Neutrophil (primary cell): ENCODE measurements around the gene CNTNAP2.

Experiments used
- H3K27ac ChIP-seq: fragments of 200-600 bp; sonication (generic); 2 replicates; pipeline ENCODE4 v1.5.1; 2016; ENCODE audit warnings: mild to moderate bottlenecking, moderate library complexity
- H3K27me3 ChIP-seq: fragments of 200-600 bp; sonication (generic); 2 replicates; pipeline ENCODE4 v1.6.0; 2016; ENCODE audit warnings: mild to moderate bottlenecking
- H3K36me3 ChIP-seq: fragments of 200-600 bp; sonication (generic); 2 replicates; pipeline ENCODE4 v1.5.1; 2017
- H3K4me1 ChIP-seq, 2 experiments: fragments of 200-600 bp in 1 of 2; sonication (generic) in 1 of 2; 1 replicate in 1 of 2; 2 replicates in 1 of 2; pipeline versions ENCODE4 v1.5.1 to v1.6.1; 2013 to 2016; ENCODE audit warnings: low read depth in 1 of 2, low read length in 1 of 2, mild to moderate bottlenecking in 1 of 2, moderate library complexity in 1 of 2; ENCODE audit not compliant: control insufficient read depth in 1 of 2, insufficient read depth in 1 of 2
- H3K4me3 ChIP-seq, 2 experiments: fragments of 200-600 bp in 1 of 2; sonication (generic) in 1 of 2; 1 replicate in 1 of 2; 2 replicates in 1 of 2; pipeline ENCODE4 v1.5.1; 2013 to 2016; ENCODE audit warnings: low read depth in 1 of 2, low read length in 1 of 2, mild to moderate bottlenecking in 1 of 2, moderate library complexity in 1 of 2
- H3K9me3 ChIP-seq: fragments of 200-600 bp; sonication (generic); 2 replicates; pipeline ENCODE4 v1.5.1; 2016
- CTCF ChIP-seq: fragments of 200-600 bp; sonication (generic); IDR thresholded peaks from 2 replicates; pipeline ENCODE4 v1.5.1; 2016; ENCODE audit warnings: antibody characterized with exemption

Gene CNTNAP2

GRCh38 chr7:146736446-146737190, 620.0 kb downstream of the CNTNAP2 start:
- TF ChIP-seq CTCF = no peak
- Histone ChIP-seq H3K4me3 (no peak overlapping the region), H3K9me3 (peaks cover 10% of the 10 kb centered on the region), H3K36me3 (no peaks in the 10 kb centered on the region), H3K4me1 (no peaks in the 10 kb centered on the region), H3K27me3 (no peaks in the 10 kb centered on the region), H3K27ac (no peak overlapping the region)

- Histone ChIP-seq H3K27me3 (no peaks in the 10 kb centered on the region), H3K4me3 (no peak overlapping the region), H3K4me1 (no peaks in the 10 kb centered on the region), H3K27ac (no peak overlapping the region), H3K36me3 (no peaks in the 10 kb centered on the region), H3K9me3 (peaks cover 10% of the 10 kb centered on the region)
- no peak for TF ChIP-seq CTCF
Measured at GRCh38 chr7:146740039-146740438, 623.4 kb downstream of the CNTNAP2 start.

GRCh38 chr7:146741911-146742310, 625.3 kb downstream of the CNTNAP2 start:
- no peak overlapping the region for H3K4me3 ChIP-seq
- H3K27me3 ChIP-seq = no peaks in the 10 kb centered on the region
- H3K27ac ChIP-seq = no peak overlapping the region
- peaks cover 10% of the 10 kb centered on the region for H3K9me3 ChIP-seq
- no peak for TF ChIP-seq CTCF
- no peaks in the 10 kb centered on the region for H3K36me3 ChIP-seq
- H3K4me1 ChIP-seq = no peaks in the 10 kb centered on the region

- no peak overlapping the region for H3K27ac ChIP-seq
- H3K36me3 ChIP-seq = no peaks in the 10 kb centered on the region
- H3K4me3 ChIP-seq = no peak overlapping the region
- TF ChIP-seq CTCF = no peak
- no peaks in the 10 kb centered on the region for H3K27me3 ChIP-seq
- no peaks in the 10 kb centered on the region for H3K9me3 ChIP-seq
- no peaks in the 10 kb centered on the region for H3K4me1 ChIP-seq
Measured at GRCh38 chr7:146754385-146754784, 637.8 kb downstream of the CNTNAP2 start.

- H3K4me1 ChIP-seq = no peaks in the 10 kb centered on the region
- no peak for TF ChIP-seq CTCF
- no peaks in the 10 kb centered on the region for H3K9me3 ChIP-seq
- no peaks in the 10 kb centered on the region for H3K36me3 ChIP-seq
- H3K4me3 ChIP-seq = no peak overlapping the region
- H3K27me3 ChIP-seq = no peaks in the 10 kb centered on the region
- no peak overlapping the region for H3K27ac ChIP-seq
Measured at GRCh38 chr7:146755585-146755984, 639.0 kb downstream of the CNTNAP2 start.
